Stimulated activated CD4-positive, alpha-beta T cell treated with anti-CD3 and anti-CD28 coated beads, Interleukin-4, amount 100 ng/mL, for 1 hour (primary cell): ENCODE data around the gene TRPM3.

Experiments used
- DNase-seq: peaks from one replicate; pipeline ENCODE4 v3.0.0-alpha.2; 2020

The TRPM3 gene

GRCh38 chr9:71096421-71097108 is 24.9 kb downstream of the TRPM3 start:
- no peak for DNase-seq

GRCh38 chr9:71094708-71095251 is 26.6 kb downstream of the TRPM3 start:
- DNase-seq, result no peak

- no peak for DNase-seq
Measured at GRCh38 chr9:71090896-71091295, 30.5 kb downstream of the TRPM3 start.

GRCh38 chr9:71079451-71079850 is 42.0 kb downstream of the TRPM3 start:
- no peak for DNase-seq

- DNase-seq, result no peak
Measured at GRCh38 chr9:71076096-71076495, 45.3 kb downstream of the TRPM3 start.

GRCh38 chr9:71073494-71073893 is 47.9 kb downstream of the TRPM3 start:
- DNase-seq, result no peak

- DNase-seq, result no peak
Measured at GRCh38 chr9:71072587-71072986, 48.8 kb downstream of the TRPM3 start.

GRCh38 chr9:71071633-71072032 is 49.8 kb downstream of the TRPM3 start:
- DNase-seq, result no peak

GRCh38 chr9:71058660-71059059 is 62.8 kb downstream of the TRPM3 start:
- DNase-seq, result no peak

GRCh38 chr9:71052287-71052686 is 69.1 kb downstream of the TRPM3 start:
- no peak for DNase-seq

GRCh38 chr9:71048280-71048679 is 73.1 kb downstream of the TRPM3 start:
- DNase-seq, result no peak

GRCh38 chr9:71042448-71042990 is 78.9 kb downstream of the TRPM3 start:
- no peak for DNase-seq

GRCh38 chr9:71037521-71037920 is 83.9 kb downstream of the TRPM3 start:
- no peak for DNase-seq

- no peak for DNase-seq
Measured at GRCh38 chr9:71036501-71036900, 84.9 kb downstream of the TRPM3 start.

GRCh38 chr9:71032779-71033178 is 88.6 kb downstream of the TRPM3 start:
- DNase-seq, result no peak

- no peak for DNase-seq
Measured at GRCh38 chr9:71025728-71026127, 95.7 kb downstream of the TRPM3 start.

GRCh38 chr9:71025201-71025600 is 96.2 kb downstream of the TRPM3 start:
- DNase-seq, result no peak

GRCh38 chr9:71010258-71010657 is 111.2 kb downstream of the TRPM3 start:
- no peak for DNase-seq

- no peak for DNase-seq
Measured at GRCh38 chr9:71005456-71005855, 116.0 kb downstream of the TRPM3 start.

- DNase-seq, result no peak
Measured at GRCh38 chr9:71004196-71004595, 117.2 kb downstream of the TRPM3 start.

- no peak for DNase-seq
Measured at GRCh38 chr9:71003346-71003745, 118.1 kb downstream of the TRPM3 start.

GRCh38 chr9:71001780-71002386 is 119.5 kb downstream of the TRPM3 start:
- DNase-seq, result no peak

- DNase-seq, result no peak
Measured at GRCh38 chr9:70998962-70999361, 122.5 kb downstream of the TRPM3 start.

- no peak for DNase-seq
Measured at GRCh38 chr9:70995511-70995910, 125.9 kb downstream of the TRPM3 start.
